MM.1S (cell line): ENCODE results near the gene RILPL1.
"Not testable (repeated sequence)": the region's sequence is repeated elsewhere in the genome, so short reads cannot be mapped to it uniquely, and the experiment has no call there.

ENCODE experiments used
- DNase-seq: peaks from one replicate; pipeline ENCODE4 v3.0.0-alpha.2; 2015
- H2AFZ ChIP-seq: fragments of 300-600 bp; sonication (generic); 2 replicates; pipeline ENCODE4 v1.6.0; 2016; ENCODE audit warnings: antibody characterized with exemption, low read length
- H3F3A ChIP-seq: fragments of 300-600 bp; sonication (generic); 2 replicates; pipeline ENCODE4 v1.6.1; 2016; ENCODE audit warnings: mild to moderate bottlenecking, antibody characterized with exemption, low read length, moderate library complexity, mixed read lengths; ENCODE audit not compliant: insufficient read depth
- H3K27ac ChIP-seq: fragments of 300-600 bp; sonication (generic); 2 replicates; pipeline ENCODE4 v1.5.1; 2016; ENCODE audit warnings: mild to moderate bottlenecking, low read length
- H3K27me3 ChIP-seq: fragments of 300-600 bp; sonication (generic); replicated peaks from 2 replicates; pipeline ENCODE4 v1.6.0; 2016; ENCODE audit warnings: low read length; ENCODE audit not compliant: insufficient read depth
- H3K36me3 ChIP-seq: fragments of 300-600 bp; sonication (generic); replicated peaks from 2 replicates; pipeline ENCODE4 v1.6.1; 2016; ENCODE audit warnings: mild to moderate bottlenecking, low read length, mixed read lengths; ENCODE audit not compliant: insufficient read depth
- H3K4me1 ChIP-seq: fragments of 300-600 bp; sonication (generic); 2 replicates; pipeline ENCODE4 v1.6.1; 2016; ENCODE audit warnings: low read length, mixed read lengths
- H3K4me2 ChIP-seq: fragments of 300-600 bp; sonication (generic); 2 replicates; pipeline ENCODE4 v1.6.0; 2016; ENCODE audit warnings: low read depth, low read length
- H3K4me3 ChIP-seq: fragments of 300-600 bp; sonication (generic); 2 replicates; pipeline ENCODE4 v1.5.1; 2016; ENCODE audit warnings: low read length, mixed read lengths
- H3K79me2 ChIP-seq: fragments of 300-600 bp; sonication (generic); 2 replicates; pipeline ENCODE4 v1.6.1; 2016; ENCODE audit warnings: mixed run types, low read length, mixed read lengths
- H3K9ac ChIP-seq: fragments of 300-600 bp; sonication (generic); 2 replicates; pipeline ENCODE4 v1.6.1; 2016; ENCODE audit warnings: low read length, mixed read lengths
- H3K9me2 ChIP-seq: fragments of 300-600 bp; sonication (generic); replicated peaks from 2 replicates; pipeline ENCODE4 v1.6.1; 2016; ENCODE audit warnings: mild to moderate bottlenecking, low read length, mixed read lengths; ENCODE audit not compliant: insufficient read depth
- H3K9me3 ChIP-seq: fragments of 300-600 bp; sonication (generic); replicated peaks from 2 replicates; pipeline ENCODE4 v1.6.1; 2016; ENCODE audit warnings: mild to moderate bottlenecking, low read length, mixed read lengths; ENCODE audit not compliant: insufficient read depth
- H4K20me1 ChIP-seq: fragments of 300-600 bp; sonication (generic); 2 replicates; pipeline ENCODE4 v1.6.1; 2016; ENCODE audit warnings: mild to moderate bottlenecking, low read length, moderate library complexity, mixed read lengths; ENCODE audit not compliant: insufficient read depth
- EZH2 ChIP-seq: fragments of 300-600 bp; sonication (generic); optimal IDR thresholded peaks from 2 replicates; pipeline ENCODE3; 2017; ENCODE audit warnings: low read depth, mild to moderate bottlenecking, antibody characterized with exemption, low read length, mixed read lengths
- EZH2phosphoT487 ChIP-seq: fragments of 300-600 bp; sonication (generic); IDR thresholded peaks from 2 replicates; pipeline ENCODE4 v1.6.1; 2018; ENCODE audit warnings: antibody characterized with exemption, low read length
- TF ChIP-seq, protein P1 (sequence below): fragments of 300-600 bp; sonication (generic); IDR thresholded peaks from 2 replicates; pipeline ENCODE4 v1.5.1; 2016; ENCODE audit warnings: antibody characterized with exemption, low read length, mixed read lengths

Gene RILPL1

DNA sequence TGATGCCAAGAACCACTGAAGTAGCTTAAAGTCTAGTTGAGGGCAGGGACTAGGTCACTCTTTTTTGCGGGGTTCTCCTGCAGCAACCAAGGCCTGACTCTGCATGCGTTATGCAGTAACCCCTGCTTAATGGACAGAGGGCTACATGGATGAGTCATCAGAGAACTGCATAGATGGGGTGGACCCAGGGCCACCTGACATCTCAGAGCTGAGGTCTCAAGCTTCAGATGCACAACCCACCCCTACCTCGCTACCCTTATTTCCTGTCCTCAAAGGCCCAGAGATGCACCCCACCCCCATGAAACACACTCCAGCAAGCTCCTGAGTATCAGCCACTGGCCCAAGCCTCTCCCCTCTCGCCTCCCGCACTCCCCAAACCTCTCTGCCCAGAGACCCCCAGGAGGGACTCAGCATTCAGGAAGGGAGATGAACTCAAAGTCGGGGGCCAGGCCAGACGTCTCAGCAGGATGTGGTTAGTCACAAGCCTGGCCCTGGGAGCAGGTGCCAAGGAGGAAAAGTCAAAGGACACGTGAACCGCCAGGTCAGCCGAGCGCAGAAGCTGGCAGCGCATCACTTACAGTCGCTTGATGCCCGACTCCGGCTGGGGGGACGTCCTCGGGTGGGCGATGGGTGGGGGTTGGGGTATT is 49.8 kb downstream of the RILPL1 start:
- TF ChIP-seq, protein P1, sequence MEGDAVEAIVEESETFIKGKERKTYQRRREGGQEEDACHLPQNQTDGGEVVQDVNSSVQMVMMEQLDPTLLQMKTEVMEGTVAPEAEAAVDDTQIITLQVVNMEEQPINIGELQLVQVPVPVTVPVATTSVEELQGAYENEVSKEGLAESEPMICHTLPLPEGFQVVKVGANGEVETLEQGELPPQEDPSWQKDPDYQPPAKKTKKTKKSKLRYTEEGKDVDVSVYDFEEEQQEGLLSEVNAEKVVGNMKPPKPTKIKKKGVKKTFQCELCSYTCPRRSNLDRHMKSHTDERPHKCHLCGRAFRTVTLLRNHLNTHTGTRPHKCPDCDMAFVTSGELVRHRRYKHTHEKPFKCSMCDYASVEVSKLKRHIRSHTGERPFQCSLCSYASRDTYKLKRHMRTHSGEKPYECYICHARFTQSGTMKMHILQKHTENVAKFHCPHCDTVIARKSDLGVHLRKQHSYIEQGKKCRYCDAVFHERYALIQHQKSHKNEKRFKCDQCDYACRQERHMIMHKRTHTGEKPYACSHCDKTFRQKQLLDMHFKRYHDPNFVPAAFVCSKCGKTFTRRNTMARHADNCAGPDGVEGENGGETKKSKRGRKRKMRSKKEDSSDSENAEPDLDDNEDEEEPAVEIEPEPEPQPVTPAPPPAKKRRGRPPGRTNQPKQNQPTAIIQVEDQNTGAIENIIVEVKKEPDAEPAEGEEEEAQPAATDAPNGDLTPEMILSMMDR, result no peak
- TF ChIP-seq EZH2 (no peak), EZH2phosphoT487 (no peak)
- Histone ChIP-seq H3K9me2 (no peaks in the 10 kb centered on the region), H4K20me1 (no peaks in the 10 kb centered on the region), H3K4me2 (no peak overlapping the region), H3K27me3 (no peaks in the 10 kb centered on the region), H3K9me3 (no peaks in the 10 kb centered on the region), H3K4me1 (no peaks in the 10 kb centered on the region), H3K4me3 (no peak overlapping the region), H3K36me3 (no peaks in the 10 kb centered on the region), H3K79me2 (no peaks in the 10 kb centered on the region), H2AFZ (no peak overlapping the region), H3K9ac (no peak overlapping the region), H3K27ac (no peak overlapping the region), H3F3A (no peaks in the 10 kb centered on the region)
- no peak for DNase-seq

DNA sequence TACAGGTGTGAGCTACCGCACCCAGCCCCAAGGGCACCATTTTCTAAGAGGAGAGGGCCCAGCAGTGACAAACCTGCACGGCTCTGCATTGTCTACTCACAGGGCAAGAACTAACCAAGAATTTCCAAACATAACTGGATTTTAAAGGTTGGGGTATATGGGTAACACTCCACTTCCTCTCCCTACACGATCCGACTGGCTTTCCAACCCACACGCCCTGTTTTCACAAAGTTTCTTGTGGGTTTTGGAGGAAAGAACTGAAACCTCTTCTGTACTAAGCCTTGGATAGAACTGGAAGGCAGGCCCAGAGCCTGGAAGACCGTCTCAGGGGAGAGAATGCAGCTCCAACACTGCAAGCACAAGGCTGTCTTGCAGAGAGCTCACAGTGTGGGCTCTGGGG is 50.6 kb downstream of the RILPL1 start:
- no peaks in the 10 kb centered on the region for H3K79me2 ChIP-seq
- no peak overlapping the region for H3K4me3 ChIP-seq
- H4K20me1 ChIP-seq, result no peaks in the 10 kb centered on the region
- H3F3A ChIP-seq, result no peaks in the 10 kb centered on the region
- TF ChIP-seq, protein P1, result no peak
- TF ChIP-seq EZH2phosphoT487, result no peak
- TF ChIP-seq EZH2, result no peak
- H3K9me3 ChIP-seq, result no peaks in the 10 kb centered on the region
- no peak for DNase-seq
- H3K27me3 ChIP-seq, result no peaks in the 10 kb centered on the region
- no peaks in the 10 kb centered on the region for H3K36me3 ChIP-seq
- H3K4me2 ChIP-seq, result no peak overlapping the region
- H3K9me2 ChIP-seq, result no peaks in the 10 kb centered on the region
- no peak overlapping the region for H3K27ac ChIP-seq
- no peaks in the 10 kb centered on the region for H3K4me1 ChIP-seq
- no peak overlapping the region for H2AFZ ChIP-seq
- no peak overlapping the region for H3K9ac ChIP-seq

DNA sequence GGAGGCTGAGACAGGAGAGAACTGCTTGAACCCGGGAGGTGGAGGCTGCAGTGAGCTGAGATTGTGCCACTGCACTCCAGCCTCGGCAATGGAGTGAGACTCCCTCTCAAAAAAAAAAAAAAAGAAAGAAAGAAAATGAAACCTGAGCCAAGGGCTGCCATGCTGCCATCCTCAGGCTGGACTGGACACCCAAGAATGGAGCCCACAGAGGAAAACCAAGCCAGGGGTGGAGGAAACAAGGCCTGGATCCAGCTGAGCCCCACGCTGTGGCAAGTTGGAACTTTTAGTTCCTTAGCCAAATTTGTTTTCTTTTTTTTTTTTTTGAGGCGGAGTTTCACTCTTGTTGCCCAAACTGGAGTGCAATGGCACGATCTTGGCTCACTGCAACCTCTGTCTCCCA is 52.3 kb downstream of the RILPL1 start:
- not testable (repeated sequence) for H3K4me3 ChIP-seq, H3K36me3 ChIP-seq, H3K27me3 ChIP-seq, H3K4me2 ChIP-seq, H2AFZ ChIP-seq, H4K20me1 ChIP-seq, H3K9me2 ChIP-seq, H3F3A ChIP-seq, H3K9me3 ChIP-seq, H3K9ac ChIP-seq, H3K4me1 ChIP-seq, H3K79me2 ChIP-seq, H3K27ac ChIP-seq, DNase-seq

DNA sequence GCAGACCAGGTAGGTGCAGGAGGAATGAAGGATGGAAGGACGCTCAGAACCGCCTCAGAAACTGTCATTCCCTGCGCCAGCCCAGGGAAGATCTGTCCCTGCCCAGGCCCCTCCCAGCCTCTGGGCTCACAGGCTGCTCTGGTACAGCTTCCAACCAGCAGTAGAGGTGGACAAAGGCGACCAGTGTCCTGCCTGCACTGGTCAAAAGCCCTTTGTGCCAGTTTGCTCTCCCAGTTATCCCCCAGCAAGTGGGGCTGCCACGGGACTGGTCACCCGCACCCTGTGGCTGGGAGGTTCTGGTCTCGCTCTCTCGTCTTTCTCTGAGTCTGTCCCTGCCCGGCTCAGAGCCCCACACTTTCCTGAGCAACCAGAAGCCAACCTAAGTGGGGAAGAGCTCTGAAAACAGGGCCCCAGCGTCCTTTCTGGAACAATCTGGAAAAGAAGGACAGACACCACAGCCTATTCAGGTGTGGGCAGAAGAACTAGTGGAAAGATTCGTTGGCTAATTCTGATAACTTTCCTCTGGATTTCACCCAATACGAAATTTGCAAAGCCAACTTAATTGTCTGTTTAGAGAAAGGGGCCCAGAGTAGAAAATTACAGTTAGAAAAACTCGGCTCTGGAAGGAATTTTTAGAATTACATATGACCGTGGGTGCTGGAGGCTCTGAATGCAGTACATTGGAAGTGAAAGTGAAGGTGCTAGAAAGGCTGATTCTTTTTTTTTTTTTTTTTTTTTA is 53.9 kb downstream of the RILPL1 start:
- Histone ChIP-seq H3K27me3 (no peaks in the 10 kb centered on the region), H4K20me1 (no peaks in the 10 kb centered on the region), H3K9ac (no peak overlapping the region), H3K9me3 (no peaks in the 10 kb centered on the region), H3F3A (no peaks in the 10 kb centered on the region), H2AFZ (no peak overlapping the region), H3K27ac (no peak overlapping the region), H3K4me1 (no peaks in the 10 kb centered on the region), H3K4me3 (no peak overlapping the region), H3K79me2 (no peaks in the 10 kb centered on the region), H3K4me2 (no peak overlapping the region), H3K36me3 (no peaks in the 10 kb centered on the region), H3K9me2 (no peaks in the 10 kb centered on the region)
- TF ChIP-seq EZH2, result no peak
- TF ChIP-seq, protein P1, result no peak
- TF ChIP-seq EZH2phosphoT487, result no peak
- DNase-seq, result no peak
